GM12864 (cell line): ENCODE measurements around the gene ARHGAP24.

Experiments used
- DNase-seq: peaks from one replicate; pipeline ENCODE4 v3.0.0-alpha.2; 2011; ENCODE audit warnings: low read depth
- H3K4me3 ChIP-seq: 2 replicates; pipeline ENCODE4 v1.5.1; 2011; ENCODE audit warnings: mild to moderate bottlenecking, low read depth, low read length, control low read depth
- TF ChIP-seq, protein P1 (sequence below): IDR thresholded peaks from 2 replicates; pipeline ENCODE4 v1.5.1; 2011; ENCODE audit warnings: low read depth, mild to moderate bottlenecking, moderate library complexity, low read length, control low read depth, inconsistent platforms; ENCODE audit errors: missing control alignments

The ARHGAP24 gene

GRCh38 chr4:85682391-85682790 lies 207.4 kb downstream of the ARHGAP24 start:
- DNase-seq: no peak
- H3K4me3 ChIP-seq: no peak overlapping the region
- TF ChIP-seq, protein P1, sequence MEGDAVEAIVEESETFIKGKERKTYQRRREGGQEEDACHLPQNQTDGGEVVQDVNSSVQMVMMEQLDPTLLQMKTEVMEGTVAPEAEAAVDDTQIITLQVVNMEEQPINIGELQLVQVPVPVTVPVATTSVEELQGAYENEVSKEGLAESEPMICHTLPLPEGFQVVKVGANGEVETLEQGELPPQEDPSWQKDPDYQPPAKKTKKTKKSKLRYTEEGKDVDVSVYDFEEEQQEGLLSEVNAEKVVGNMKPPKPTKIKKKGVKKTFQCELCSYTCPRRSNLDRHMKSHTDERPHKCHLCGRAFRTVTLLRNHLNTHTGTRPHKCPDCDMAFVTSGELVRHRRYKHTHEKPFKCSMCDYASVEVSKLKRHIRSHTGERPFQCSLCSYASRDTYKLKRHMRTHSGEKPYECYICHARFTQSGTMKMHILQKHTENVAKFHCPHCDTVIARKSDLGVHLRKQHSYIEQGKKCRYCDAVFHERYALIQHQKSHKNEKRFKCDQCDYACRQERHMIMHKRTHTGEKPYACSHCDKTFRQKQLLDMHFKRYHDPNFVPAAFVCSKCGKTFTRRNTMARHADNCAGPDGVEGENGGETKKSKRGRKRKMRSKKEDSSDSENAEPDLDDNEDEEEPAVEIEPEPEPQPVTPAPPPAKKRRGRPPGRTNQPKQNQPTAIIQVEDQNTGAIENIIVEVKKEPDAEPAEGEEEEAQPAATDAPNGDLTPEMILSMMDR: no peak

DNA sequence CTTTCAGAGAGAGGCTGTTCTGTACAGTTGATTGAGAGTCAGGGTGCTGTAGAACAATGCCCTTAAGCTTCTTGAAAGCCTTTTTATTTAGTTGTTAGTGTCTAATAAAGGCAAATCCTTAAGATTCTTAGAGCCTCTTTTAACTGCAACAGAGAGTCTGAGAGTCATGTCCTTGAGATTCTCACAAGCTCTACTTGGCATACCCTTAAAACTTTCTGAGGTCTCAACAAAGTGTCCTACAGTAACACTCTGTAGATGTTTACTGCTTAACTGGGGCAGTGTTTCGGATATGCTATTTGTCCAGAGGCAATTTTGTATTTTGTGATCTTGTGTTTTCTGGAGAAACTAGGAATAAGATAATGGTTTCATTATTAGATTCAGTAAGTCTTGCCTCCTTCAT lies 209.7 kb downstream of the ARHGAP24 start:
- H3K4me3 ChIP-seq: no peak overlapping the region
- TF ChIP-seq, protein P1: no peak
- no peak for DNase-seq

DNA sequence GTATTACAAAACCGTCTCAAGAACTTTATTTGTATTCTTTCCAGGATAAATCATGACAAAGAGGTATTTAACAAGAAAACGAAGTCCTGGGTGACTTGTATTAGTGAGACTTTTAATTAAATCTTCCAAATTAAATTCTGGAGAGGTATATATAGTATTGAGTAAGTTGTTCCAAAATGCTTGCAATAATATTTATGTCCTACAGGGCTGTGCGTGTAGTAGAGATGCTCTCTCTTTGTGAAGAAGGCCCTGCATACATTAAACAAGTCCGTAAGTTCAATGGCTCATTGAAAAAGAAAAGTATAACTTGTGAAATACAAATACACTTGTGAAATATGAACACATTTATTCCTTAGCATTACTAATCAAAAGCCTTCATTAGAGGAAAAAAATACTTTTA lies 211.4 kb downstream of the ARHGAP24 start:
- TF ChIP-seq, protein P1: peak; percentile 10
- H3K4me3 ChIP-seq: no peak overlapping the region
- DNase-seq: no peak

DNA sequence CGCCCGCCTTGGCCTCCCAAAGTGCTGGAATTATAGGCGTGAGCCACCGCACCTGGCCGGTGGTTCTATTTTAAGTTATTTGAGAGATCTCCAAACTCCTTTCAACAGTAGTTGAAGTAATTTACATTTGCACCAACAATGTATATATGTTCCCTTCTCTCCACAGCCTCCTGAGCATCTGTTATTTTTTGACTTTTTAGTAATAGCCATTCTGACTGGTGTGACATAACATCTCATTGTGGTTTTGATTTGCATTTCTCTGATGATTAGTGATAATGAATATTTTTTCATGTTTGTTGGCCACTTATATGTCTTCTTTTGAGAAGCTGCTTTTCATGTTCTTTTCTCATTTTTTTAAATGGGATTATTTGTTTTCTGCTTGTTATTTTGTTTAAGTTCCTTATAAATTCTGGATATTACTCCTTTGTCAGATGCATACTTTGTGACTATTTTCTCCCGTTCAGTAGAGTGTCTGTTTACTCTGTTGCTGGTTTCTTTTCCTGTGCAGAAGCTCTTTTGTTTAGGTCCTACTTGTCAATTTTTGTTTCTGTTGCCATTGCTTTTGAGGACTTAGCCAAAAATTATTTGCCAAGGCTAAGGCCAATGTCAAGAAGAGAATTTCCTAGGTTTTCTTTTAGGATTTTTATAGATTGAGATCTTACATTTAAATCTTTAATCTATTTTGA lies 213.2 kb downstream of the ARHGAP24 start:
- TF ChIP-seq, protein P1: no peak

GRCh38 chr4:85696661-85697060 lies 221.7 kb downstream of the ARHGAP24 start:
- TF ChIP-seq, protein P1: no peak
- DNase-seq: no peak
- H3K4me3 ChIP-seq: no peak overlapping the region

More for the DNA sequence above, 213.2 kb downstream of the ARHGAP24 start:
- H3K4me3 ChIP-seq: no peak overlapping the region
- no peak for DNase-seq

DNA sequence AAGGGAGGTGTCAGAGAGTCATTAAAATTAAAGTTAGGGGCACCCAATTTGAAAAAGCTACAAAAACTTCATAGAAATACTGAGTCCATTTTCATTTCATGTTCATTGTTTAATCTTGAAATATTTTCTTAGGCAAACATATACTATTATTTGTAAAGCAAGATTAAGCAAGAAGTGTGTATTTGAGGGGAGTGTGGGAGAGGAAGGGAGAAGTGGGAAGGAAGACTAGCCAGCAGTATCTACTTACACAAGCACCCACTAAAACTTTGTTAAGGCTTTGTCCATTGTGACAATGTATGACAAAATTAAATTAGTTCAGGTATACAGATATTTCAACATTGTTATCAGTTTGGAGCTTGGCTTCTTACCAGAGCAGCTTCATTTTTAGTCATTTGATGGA lies 222.9 kb downstream of the ARHGAP24 start:
- DNase-seq: no peak
- H3K4me3 ChIP-seq: no peak overlapping the region
- TF ChIP-seq, protein P1: no peak

GRCh38 chr4:85700362-85700761 lies 225.4 kb downstream of the ARHGAP24 start:
- TF ChIP-seq, protein P1: no peak
- DNase-seq: no peak
- H3K4me3 ChIP-seq: no peak overlapping the region
